GM10266 (cell line): ENCODE data around the gene ERC2.

Experiments used
- DNase-seq: peaks from one replicate; pipeline ENCODE4 v3.0.0; 2012; ENCODE audit errors: extremely low spot score
- TF ChIP-seq, protein P1 (sequence below): IDR thresholded peaks from 2 replicates; pipeline ENCODE4 v1.5.1; 2012; ENCODE audit warnings: mild to moderate bottlenecking, low read depth; ENCODE audit not compliant: control insufficient read depth, insufficient read depth; ENCODE audit errors: missing control alignments

ERC2 gene

DNA sequence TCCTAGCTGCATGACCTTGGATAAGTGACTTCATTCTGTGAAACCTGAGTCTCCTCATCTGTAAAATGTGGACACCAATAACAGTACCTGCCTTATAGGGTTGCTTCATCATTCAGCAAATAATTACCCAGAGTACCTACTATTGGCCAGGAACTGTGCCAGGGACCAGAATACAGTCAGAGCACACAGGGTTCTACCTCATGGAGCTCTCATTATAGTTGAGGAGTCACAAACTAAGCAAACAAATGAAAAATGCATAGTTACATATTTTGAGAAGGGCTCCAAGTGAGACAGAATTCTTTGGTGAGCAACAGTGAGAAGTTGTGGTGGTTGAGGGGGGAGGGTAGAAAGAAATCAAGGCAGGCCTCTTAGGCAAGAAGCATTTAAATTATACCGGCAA lies 672.5 kb downstream of the ERC2 start:
- no peak for DNase-seq
- TF ChIP-seq, protein P1, sequence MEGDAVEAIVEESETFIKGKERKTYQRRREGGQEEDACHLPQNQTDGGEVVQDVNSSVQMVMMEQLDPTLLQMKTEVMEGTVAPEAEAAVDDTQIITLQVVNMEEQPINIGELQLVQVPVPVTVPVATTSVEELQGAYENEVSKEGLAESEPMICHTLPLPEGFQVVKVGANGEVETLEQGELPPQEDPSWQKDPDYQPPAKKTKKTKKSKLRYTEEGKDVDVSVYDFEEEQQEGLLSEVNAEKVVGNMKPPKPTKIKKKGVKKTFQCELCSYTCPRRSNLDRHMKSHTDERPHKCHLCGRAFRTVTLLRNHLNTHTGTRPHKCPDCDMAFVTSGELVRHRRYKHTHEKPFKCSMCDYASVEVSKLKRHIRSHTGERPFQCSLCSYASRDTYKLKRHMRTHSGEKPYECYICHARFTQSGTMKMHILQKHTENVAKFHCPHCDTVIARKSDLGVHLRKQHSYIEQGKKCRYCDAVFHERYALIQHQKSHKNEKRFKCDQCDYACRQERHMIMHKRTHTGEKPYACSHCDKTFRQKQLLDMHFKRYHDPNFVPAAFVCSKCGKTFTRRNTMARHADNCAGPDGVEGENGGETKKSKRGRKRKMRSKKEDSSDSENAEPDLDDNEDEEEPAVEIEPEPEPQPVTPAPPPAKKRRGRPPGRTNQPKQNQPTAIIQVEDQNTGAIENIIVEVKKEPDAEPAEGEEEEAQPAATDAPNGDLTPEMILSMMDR, result no peak

DNA sequence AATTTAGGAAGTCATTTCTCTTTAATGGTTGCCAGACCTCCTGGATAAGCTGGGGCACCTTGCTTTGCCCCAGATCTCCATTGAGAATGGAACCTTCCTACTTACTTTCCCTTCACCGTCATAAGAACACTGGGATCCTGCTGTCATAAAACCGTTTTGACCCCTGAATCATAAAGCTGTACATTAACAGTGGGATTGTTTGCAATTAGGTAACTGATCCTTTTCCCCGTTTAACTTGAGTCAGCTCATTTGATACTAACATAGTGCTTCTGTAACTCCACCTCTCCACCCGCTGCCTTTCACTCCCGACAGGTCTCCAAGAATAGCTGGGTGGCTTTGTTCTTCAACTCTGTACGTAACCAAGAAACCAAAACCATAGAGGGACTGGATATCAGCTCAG lies 673.0 kb downstream of the ERC2 start:
- TF ChIP-seq, protein P1, result no peak
- no peak for DNase-seq

DNA sequence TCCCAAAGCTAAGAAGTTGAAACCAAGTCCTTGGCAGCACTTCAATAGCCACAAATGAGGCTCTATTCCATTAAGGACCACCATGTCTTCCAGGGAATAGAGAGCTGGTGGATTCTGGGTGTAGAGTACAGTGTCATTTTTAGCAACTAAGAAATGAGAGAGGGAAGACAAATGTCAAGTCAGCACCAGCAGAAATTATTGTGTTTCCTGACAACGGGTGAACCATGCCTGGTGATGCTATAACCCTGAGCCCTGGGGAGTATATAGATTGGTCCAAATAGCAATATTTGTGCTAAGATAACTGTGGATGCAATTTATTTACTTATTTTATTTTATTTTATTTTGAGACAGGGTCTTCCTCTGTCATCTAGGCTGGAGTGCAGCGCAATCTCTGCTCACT lies 675.5 kb downstream of the ERC2 start:
- TF ChIP-seq, protein P1, result no peak

DNA sequence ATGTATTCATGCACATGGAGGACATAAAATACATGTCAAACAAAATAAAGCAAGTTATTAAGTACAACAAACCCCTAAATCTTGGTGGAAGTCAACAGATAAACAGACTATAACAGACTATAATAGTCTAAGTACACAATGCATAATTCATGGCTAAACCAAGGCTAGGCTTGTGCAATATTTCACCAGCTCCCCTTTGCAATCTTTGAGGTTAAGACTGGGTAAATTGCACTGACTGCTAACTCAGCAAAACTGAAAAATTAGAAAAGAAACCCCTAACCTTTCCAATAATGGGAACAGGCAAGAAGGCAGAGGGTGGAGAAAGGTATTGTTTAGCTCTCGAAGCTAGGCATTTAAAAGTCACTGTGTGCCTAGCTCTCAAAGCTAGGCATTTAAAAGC lies 676.3 kb downstream of the ERC2 start:
- TF ChIP-seq, protein P1, result no peak
- DNase-seq, result no peak

More for the DNA sequence above, 675.5 kb downstream of the ERC2 start:
- no peak for DNase-seq

DNA sequence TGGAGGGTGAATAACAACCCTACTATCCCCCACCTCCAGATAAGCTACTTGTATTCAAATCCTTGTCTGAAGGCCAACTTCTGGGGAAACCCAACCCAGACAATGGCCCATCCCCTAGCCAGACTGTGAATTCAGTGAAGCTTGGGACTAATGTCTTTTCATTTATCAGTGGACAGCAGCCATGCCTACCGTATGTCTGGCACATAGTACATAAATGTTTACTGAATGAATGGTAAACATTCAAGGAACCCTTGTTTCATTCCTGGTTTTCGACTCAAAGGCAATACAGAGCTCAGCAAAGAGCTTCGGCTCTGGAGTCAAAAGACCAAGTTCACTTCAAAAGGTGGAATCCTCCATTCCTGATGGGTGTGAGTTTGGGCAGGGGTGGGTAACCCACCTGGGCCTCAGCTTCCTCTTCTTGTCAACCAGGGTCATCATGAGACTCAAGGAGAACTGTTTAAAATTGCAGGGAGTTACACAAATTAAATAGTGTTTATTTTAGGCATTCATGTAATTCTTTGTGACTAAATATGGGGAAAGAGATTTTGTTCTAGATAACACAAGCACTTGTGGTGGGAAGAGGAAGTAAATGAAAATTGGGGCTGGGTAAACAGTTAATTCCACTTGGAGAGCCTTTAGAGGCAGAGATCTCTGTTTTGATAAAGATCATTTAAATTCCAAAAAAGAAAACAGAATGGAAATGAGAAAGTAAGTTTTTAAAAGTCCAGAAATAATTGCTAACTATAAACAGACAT lies 677.5 kb downstream of the ERC2 start:
- TF ChIP-seq, protein P1, result no peak
- no peak for DNase-seq

DNA sequence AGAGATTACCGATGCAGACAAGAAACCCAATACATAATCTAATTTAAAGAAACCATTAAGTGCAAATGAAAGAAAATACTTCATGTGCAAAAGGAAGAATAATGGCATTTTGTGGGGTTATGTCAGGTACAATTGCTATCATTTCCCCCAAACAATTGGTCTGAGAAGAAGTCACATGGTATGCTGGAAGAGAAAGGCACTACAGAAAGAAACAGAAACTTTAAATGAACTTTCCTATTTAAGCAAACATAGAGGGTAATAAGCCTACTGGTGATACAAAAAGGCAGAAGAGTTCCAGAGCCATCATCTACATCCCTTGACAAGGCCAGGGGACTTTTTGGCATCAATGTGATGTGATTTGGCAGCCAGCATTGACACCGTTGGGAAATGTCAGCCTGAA lies 678.8 kb downstream of the ERC2 start:
- DNase-seq, result no peak
- TF ChIP-seq, protein P1, result no peak

DNA sequence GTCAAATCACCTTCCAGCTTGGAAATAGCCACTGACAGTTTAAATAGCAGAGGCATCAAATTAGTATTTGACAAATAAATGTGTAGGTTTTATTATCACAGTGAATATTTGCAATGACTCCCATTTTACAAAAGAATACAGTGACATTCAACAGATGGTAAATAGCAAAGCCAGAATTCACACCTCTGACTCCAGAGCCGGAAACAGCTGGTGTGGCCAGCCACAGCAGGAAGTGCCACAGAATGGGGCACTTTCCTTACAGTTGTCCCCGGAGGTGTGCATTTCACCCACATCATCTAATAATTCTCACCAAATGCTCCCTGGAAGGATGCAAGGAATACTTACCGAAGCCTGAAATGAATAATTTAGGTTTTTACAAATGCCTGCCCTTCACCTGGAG lies 685.5 kb downstream of the ERC2 start:
- TF ChIP-seq, protein P1, result no peak
- DNase-seq, result no peak
